K562 treated with DMSO at 1 percent for 48 hours (cell line): ENCODE results near the gene FAM25G. TPM values are rescaled to one million over a fixed set of nuclear protein-coding genes. Genes with fewer than 3 reads are reported as not detected.

ENCODE experiments used
- total RNA-seq: library from RNA; unstranded; fragments of 300-600 nt; gene quantifications from 2 replicates; pipeline ENCODE4 v1.2.3, GENCODE V29; 2022; ENCODE audit warnings: low replicate concordance; ENCODE audit errors: extremely low read depth

The FAM25G gene
- total RNA-seq: not detected in 2 replicates

GRCh38 chr10:47491600-47491999, at the start of gene FAM25G:
Gene FAM25G, minus strand, starts transcription at chr10:47491700. Its CDS starts 26 bp downstream, at chr10:47491674.

GRCh38 chr10:47523475-47523874, 32.0 kb upstream of the FAM25G start, which contains the start of gene AGAP9:
Gene AGAP9, minus strand, starts transcription at chr10:47523638. Its CDS starts 112 bp downstream, at chr10:47523526.

GRCh38 chr10:47483923-47484322, 7.6 kb downstream of the FAM25G start, which contains the start of gene ANXA8:
Gene ANXA8, minus strand, starts transcription at chr10:47484115. Its CDS starts 182 bp downstream, at chr10:47483933.

Other genes starting within 250 kb of the FAM25G start
- not detected in 2 replicates for gene GDF10, start 191.5 kb downstream of the FAM25G start, total RNA-seq
- gene GDF2, start 169.2 kb downstream of the FAM25G start, total RNA-seq: not detected in 2 replicates
- gene RBP3, start 143.3 kb downstream of the FAM25G start, total RNA-seq: not detected in 2 replicates
- not detected in 2 replicates for gene ZNF488, start 107.4 kb downstream of the FAM25G start, total RNA-seq
- not detected in 2 replicates for gene ANXA8, start 7.6 kb downstream of the FAM25G start, total RNA-seq
- gene AGAP9, start 31.9 kb upstream of the FAM25G start, total RNA-seq: not detected in 2 replicates